Measurements from ENCODE around the gene MFSD2A. TPM values are rescaled to one million over a fixed set of nuclear protein-coding genes. Genes with fewer than 3 reads are reported as not detected.

The MFSD2A gene
- total RNA-seq, 1 experiment from 2014 or later, result 19.9 TPM

- Histone ChIP-seq H3K27me3 (ENCODE audit: insufficient read depth, low read length) (no peaks in the 10 kb centered on the region), H3K9me3 (ENCODE audit: control insufficient read depth, low read depth, low read length) (no peaks in the 10 kb centered on the region), H4K5ac (ENCODE audit: insufficient read length, low read depth, low read length) (no peak overlapping the region), H3K9ac (ENCODE audit: extremely low read depth, insufficient read length, low read length) (no peak overlapping the region), H2AK5ac (ENCODE audit: insufficient read length, low read length) (no peak overlapping the region), H2BK120ac (ENCODE audit: low read depth, low read length, poor library complexity, severe bottlenecking) (no peak overlapping the region), H4K8ac (replicated peaks; ENCODE audit: insufficient read length, low read depth, low read length) (no peak overlapping the region), H3K79me1 (ENCODE audit: insufficient read depth, low read depth, low read length, poor library complexity, severe bottlenecking) (no peaks in the 10 kb centered on the region), H3K18ac (ENCODE audit: insufficient read length, low read depth, low read length) (no peak overlapping the region), H3K4me2 (ENCODE audit: insufficient read depth, insufficient read length, low read length) (no peak overlapping the region), H3K27ac (ENCODE audit: insufficient read length, low read depth, low read length) (no peak overlapping the region), H2AFZ (ENCODE audit: low read length) (no peak overlapping the region), H2BK12ac (ENCODE audit: insufficient read length, low read depth, low read length) (no peak overlapping the region), H4K91ac (ENCODE audit: insufficient read length, low read depth, low read length) (no peak overlapping the region), H3K4me1 (ENCODE audit: insufficient read depth, low read length) (no peaks in the 10 kb centered on the region), H2BK5ac (ENCODE audit: insufficient read length, low read length) (no peak overlapping the region), H2BK15ac (ENCODE audit: low read depth, low read length) (no peak overlapping the region), H4K20me1 (ENCODE audit: control insufficient read depth, insufficient read depth, insufficient read length) (no peaks in the 10 kb centered on the region), H3K56ac (ENCODE audit: insufficient read length, low read depth, low read length) (no peak overlapping the region), H3K23me2 (ENCODE audit: insufficient read length, low read depth, low read length, poor library complexity, severe bottlenecking) (no peaks in the 10 kb centered on the region), H3K79me2 (ENCODE audit: insufficient read depth, low read length) (no peaks in the 10 kb centered on the region), H3T11ph (ENCODE audit: low read length) (no peak overlapping the region), H2BK20ac (ENCODE audit: low read depth, low read length, poor library complexity, severe bottlenecking) (no peak overlapping the region), H3K23ac (ENCODE audit: insufficient read length, low read depth, low read length) (no peak overlapping the region), H3K14ac (ENCODE audit: insufficient read depth, low read length) (no peak overlapping the region), H3K4ac (ENCODE audit: low read depth, low read length) (no peak overlapping the region)
- H3K4me1 Mint-ChIP-seq, result peaks cover 6 to 8% of the 10 kb centered on the region in 2 experiments
- no peak for DNase-seq
- no peaks in the 10 kb centered on the region for H3K27me3 Mint-ChIP-seq (ENCODE audit: low read depth)
- no peaks in the 10 kb centered on the region for H3K36me3 Mint-ChIP-seq (ENCODE audit: insufficient read depth in 1 of 3, low read depth in 3 of 3)
- 0 out of 5 replicates have a peak, but pooled peaks cover 0 to 1% of the 10 kb centered on the region in 2 experiments for H3K9me3 Mint-ChIP-seq
- no peak overlapping the region for H3K27ac Mint-ChIP-seq
- H3K4me3 Mint-ChIP-seq, result no peak overlapping the region
- WGBS (ENCODE audit: extremely low coverage, insufficient read length, low lambda C conversion rate), result no CpG with 5 or more reads among the region's 5 CpGs
- no peak for TF ChIP-seq CTCF (conservative IDR thresholded peaks at IDR 0.05)
These were observed 37.9 kb downstream of the MFSD2A start for GRCh38 chr1:39992888-39993287.

All from H9 (cell line).